Measurements from ENCODE around the gene PRKCA.

The PRKCA gene

DNA sequence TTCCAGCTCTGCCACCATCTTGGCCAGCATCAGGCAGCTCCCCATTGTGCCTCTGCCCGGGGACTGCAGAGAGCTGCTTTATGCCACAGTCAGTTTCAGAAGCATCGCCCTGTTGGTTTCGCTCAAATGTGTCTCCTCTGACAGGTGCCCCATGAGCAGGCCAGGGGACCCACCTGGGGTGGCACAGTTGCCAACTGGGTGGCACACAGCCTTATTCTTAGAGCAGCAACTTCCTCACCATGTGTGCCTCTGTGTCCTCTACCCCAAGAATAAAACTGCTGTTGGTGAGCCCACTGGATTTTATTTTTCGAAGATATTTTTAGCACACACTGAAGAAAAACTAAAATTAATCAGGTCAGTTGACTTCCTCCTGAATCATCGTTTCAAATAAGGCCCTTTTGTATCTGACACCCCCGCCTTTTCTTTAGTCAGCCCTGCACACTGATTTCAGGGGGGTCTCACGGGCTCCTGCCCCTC, 487.6 kb downstream of the PRKCA start:
- no peak for DNase-seq

DNA sequence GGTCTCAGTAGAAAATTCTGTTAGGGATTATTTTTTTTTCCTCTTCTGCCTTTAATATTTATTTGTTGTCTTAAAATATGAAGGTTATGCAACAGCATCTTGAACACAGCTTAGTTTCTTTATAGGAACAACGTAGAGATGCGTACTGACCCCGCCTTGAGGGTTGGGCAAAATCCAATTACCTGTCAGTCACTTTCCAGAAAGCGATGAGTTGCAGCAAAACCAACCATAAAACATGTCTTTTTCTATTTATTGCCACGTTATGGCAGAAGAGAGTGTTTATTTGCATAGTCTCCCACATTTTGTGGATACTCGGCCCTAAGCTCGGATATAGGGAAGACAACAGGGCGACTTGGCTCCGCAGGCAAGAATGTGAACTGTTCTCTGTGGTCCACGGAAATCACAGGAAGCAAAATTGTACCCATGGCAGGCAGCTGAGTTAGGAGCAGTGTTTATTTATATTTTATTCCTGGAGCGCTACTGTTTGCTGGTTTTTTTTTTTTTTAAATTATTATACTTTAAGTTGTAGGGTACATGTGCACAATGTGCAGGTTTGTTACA, 488.2 kb downstream of the PRKCA start:
- DNase-seq, result no peak

DNA sequence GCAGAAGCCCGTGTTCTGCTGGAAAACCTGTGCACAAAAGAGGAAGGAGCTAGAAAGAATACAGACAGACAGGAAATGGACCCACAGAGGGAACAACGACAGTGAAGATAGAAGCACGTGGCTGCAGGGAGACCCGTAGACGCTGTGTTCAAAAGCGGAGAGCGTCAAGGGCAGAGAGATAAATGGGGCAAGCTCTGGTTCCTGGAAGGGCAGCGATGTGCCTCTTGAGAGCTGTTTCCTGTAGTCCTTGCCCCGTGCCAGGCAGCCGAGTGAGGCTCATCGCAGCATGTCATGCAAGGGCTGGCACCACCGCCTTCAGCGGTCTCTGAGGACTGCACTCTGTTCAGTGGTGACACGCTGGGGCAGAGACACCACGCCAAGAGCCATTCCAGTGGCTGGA, 488.9 kb downstream of the PRKCA start:
- DNase-seq, result no peak

- no peak for DNase-seq
Measured at GRCh38 chr17:66793814-66794213, 491.4 kb downstream of the PRKCA start.

DNA sequence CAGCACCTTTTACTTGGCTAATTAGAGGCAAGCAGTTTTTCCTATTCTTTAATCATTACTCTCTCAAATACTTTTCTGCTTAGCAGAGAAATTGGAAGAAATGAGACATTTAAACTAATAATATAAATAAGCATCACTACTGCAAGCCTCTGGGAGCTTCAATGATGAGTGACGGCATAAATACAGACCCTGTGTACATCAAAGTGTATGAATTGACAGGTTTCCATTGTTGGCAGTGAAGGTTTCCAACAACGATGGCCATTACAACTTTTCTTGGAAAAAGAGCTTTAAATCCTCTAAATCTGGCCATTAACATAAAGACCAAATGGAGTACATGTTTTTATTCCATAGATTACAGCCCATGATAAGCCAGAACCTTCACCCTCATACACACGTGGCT, 493.1 kb downstream of the PRKCA start:
- DNase-seq, result no peak

- DNase-seq, result no peak
Measured at GRCh38 chr17:66799849-66800537, 497.6 kb downstream of the PRKCA start.

DNA sequence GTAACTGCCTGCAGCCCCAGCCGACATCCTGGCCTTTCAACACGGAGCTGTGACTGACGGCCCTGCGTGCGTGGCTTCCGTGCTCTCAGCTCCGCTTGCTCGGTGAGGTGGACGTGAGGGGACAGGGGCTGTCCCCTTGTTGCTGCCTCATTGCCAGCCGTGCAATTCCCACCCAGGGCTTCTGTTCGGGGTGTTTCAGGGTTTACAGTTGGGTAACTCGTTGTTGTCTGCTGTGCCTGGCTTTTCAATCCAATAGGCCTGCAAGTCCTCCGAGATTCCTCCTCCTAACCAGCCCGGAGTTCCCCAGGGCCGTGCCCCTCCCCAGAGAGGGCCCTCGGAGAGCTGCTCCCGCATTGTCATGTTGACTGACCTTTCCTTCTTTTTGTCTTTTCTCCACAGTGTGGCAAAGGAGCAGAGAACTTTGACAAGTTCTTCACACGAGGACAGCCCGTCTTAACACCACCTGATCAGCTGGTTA, 501.1 kb downstream of the PRKCA start:
- DNase-seq, result no peak

- DNase-seq, result no peak
Measured at GRCh38 chr17:66805567-66805966, 503.2 kb downstream of the PRKCA start.

GRCh38 chr17:66807182-66807581, 504.8 kb downstream of the PRKCA start:
- no peak for DNase-seq

GRCh38 chr17:66809408-66809807, 507.0 kb downstream of the PRKCA start:
- DNase-seq, result no peak

DNA sequence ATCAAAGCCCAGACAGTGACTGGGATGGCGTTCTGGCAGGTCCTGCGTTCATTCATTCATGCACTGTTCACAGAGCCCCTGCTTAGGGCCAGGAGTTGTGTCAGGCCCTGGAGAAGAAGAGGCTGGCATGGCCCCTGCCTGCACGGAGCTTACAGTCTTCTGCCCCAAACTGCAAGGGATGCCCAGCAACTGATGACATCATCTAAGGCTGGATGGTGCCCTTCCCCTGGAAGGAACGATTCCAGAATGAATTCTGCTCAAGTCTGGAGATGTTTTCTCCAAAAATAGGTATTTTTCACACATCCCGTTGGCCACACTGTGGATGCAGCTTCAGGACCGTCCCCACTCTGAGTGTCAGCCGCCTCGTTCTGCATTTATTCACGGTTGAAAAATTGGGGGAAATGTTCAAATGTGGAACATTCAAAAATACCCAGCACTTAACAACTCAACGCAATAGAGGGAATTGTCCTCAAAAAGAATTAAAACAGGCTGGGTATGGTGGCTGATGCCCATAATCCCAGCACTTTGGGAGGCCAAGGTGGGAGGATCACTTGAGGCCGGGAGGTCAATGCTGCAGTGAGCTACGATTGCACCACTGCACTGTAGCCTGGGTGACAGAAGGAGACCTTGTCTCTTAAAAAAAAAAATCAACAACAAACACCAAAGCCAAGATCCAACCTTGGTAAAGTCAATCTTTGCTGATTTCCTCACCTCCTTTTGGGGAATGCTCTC, 508.7 kb downstream of the PRKCA start:
- DNase-seq, result no peak

DNA sequence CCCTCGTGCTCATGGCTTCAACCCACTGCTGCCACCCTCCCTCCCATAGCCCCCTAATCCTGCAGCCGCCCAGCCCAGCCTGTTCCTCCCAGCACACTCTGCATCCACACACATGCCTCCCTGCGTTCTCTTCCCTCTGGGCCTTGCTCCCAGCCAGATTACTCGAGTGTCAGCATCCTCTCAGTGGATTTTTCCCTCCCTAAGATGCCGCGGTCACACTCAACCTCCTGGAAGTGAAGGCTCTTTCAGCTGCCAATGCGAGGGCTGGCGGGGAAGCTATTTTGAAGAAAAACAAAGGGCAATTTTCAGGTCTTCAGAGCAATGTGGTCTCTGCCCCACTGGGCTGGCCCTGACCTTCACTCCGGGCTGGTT, 509.3 kb downstream of the PRKCA start:
- no peak for DNase-seq

DNA sequence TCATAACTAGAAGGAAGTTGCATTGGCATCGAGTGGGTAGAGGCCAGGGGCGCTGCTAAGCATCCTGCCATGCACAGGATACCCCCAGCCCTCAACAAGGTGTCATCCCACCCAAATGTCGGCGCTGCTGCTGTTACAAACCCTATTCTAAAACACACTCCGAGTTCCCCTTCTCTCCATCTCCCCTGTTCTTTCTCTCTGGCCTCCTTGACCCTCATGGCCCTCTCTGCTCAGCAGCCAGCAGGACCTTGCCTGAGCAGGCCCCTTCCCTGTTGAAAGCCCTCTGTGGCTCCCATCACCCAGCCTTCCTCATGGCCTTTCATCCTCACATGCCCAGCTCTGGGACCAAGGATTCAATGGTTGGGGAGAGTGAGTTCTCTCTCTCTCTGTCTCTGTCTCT, 510.2 kb downstream of the PRKCA start:
- DNase-seq, result no peak

- DNase-seq, result no peak
Measured at GRCh38 chr17:66813296-66813695, 510.9 kb downstream of the PRKCA start.

DNA sequence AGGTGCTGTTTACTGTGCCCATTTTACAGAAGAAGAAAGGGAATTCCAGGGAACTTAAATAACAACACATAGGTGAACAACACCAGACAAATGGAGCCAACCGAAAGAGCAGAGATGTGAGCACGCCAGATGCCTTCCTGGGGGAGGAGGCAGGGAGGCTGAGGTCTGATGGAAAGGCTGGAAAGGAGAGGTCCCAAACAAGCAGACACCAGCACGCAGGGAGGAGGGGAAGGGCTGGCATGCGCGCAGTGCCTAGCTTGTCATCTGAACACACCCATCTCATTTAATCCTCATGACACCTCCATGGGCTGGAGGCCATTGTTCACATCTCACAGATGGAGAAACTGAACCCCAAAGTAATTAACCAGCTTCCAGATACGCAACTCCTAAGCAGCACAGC, 511.6 kb downstream of the PRKCA start:
- no peak for DNase-seq

GRCh38 chr17:66814570-66814969, 512.2 kb downstream of the PRKCA start:
- no peak for DNase-seq

DNA sequence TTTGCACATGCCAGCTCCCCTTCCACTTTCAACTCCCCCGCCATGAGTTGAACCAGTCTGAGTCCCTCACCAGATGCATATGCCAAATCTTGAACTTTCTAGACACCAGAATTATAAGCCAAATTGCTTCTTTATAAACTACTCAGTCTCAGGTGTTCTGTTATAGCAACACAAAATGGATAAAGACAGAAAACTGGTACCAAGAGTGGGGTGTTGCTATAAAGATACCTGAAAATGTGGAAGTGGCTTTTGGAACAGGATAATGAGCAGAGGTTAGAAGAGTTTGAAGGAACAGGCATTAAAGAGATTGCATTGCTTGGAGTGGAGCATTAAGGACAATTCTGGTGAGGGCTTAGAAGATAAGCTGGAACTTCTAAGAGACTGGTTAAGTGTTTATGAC, 515.3 kb downstream of the PRKCA start:
- DNase-seq, result no peak

GRCh38 chr17:66819466-66819865, 517.1 kb downstream of the PRKCA start:
- DNase-seq, result no peak

- DNase-seq, result no peak
Measured at GRCh38 chr17:66822009-66822408, 519.6 kb downstream of the PRKCA start.

DNA sequence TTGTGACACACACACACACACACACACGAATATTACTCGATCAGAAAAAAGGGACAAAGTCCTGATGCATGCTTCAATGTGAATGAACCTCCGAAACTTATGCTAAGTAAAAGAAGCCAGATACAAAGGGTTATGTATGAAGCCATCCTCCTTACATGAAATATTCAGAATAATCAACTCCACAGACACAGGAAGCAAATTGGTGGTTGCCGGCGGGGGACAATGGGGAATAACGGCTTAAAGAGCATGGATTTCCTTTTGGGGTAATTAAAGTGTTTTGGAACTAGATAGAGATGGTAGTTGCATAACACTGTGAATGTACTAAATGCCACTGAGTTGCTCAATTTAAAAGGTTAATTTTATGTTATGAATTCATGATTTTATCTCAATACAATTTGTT, 524.4 kb downstream of the PRKCA start:
- no peak for DNase-seq

DNA sequence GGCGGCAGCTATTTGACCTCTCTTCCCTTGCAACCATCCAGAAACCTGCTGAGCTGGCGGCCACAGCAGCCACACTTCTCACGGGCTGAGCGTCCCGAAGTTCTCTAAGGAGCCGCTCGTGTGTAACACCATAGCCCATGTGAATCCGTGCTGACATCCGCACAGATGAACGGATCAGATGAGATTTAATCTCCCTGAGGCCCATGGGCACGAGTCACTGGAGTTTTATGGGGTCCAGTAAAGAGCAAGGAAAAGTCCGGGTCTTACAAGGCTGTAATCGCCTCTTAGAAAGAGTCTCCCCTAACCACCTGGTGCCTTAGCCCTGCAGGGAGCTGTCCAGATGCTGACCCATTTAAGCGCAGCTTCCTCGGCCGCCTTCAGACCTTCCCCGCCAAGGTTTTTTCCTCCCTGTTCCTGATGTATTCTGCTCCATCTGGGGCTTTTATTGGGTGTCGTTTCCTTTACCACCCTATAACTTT, 527.0 kb downstream of the PRKCA start:
- DNase-seq, result peak; percentile 54

- no peak for DNase-seq
Measured at GRCh38 chr17:66829883-66830282, 527.5 kb downstream of the PRKCA start.

- DNase-seq, result no peak
Measured at GRCh38 chr17:66830451-66830850, 528.0 kb downstream of the PRKCA start.

Data from EL (cell line).